Measurements from ENCODE around the gene SPIN1. TPM values are rescaled to one million over a fixed set of nuclear protein-coding genes. Genes with fewer than 3 reads are reported as not detected.

The SPIN1 gene
- total and polyA plus RNA-seq, 2 donors (not counting 3 experiments of a cell fraction or from before 2014, with no cell fraction given), result 38.1 to 56.8 TPM

- H2AFZ ChIP-seq (ENCODE audit: low read depth, low read length), result no peak overlapping the region
- H3K27ac ChIP-seq (ENCODE audit: insufficient read depth, low read depth, low read length), result no peak overlapping the region
- no peaks in the 10 kb centered on the region for H3K36me3 ChIP-seq (ENCODE audit: control insufficient read depth in 2 of 2, extremely low read depth in 1 of 2, insufficient read depth in 2 of 2, low read length in 2 of 2)
- no peak for TF ChIP-seq MYC (IDR thresholded peaks at IDR 0.05; ENCODE audit: low read depth, low read length)
- TF ChIP-seq POLR2A (IDR thresholded peaks at IDR 0.05; ENCODE audit: low read depth, low read length), result no peak
- no peak for TF ChIP-seq CTCF (IDR thresholded peaks at IDR 0.05; ENCODE audit: extremely low read depth in 1 of 2, insufficient read depth in 1 of 2, low read depth in 1 of 2, low read length in 2 of 2)
- no peak for TF ChIP-seq POLR2AphosphoS5 (IDR thresholded peaks at IDR 0.05; ENCODE audit: insufficient read depth, low read depth, low read length)
- TF ChIP-seq EZH2 (IDR thresholded peaks at IDR 0.05; ENCODE audit: borderline replicate concordance, low read depth, low read length, severe bottlenecking), result no peak
- no peak for TF ChIP-seq JUN (IDR thresholded peaks at IDR 0.05; ENCODE audit: borderline replicate concordance, insufficient read depth, insufficient read length, low read depth)
- no peak for TF ChIP-seq MAX (IDR thresholded peaks at IDR 0.05; ENCODE audit: insufficient read depth, insufficient read length)
- ChIA-PET POLR2A (no interaction called here), CTCF (no interaction called here)
- dilution Hi-C loops (cut with MboI; ENCODE audit: extremely low pct_ligation_motif_present, low sequenced_read_pairs) (no loop called here), intact Hi-C loops (cut with micrococcal nuclease) (no loop called here)
- no peak overlapping the region for H3K4me3 ChIP-seq (replicated peaks in 1 of 3; ENCODE audit: insufficient read depth in 1 of 3, low read depth in 1 of 3, low read length in 3 of 3)
- H3K27me3 ChIP-seq (ENCODE audit: control insufficient read depth in 2 of 2, insufficient read depth in 2 of 2, low read length in 2 of 2), result no peaks in the 10 kb centered on the region
- H3K4me1 ChIP-seq (ENCODE audit: control insufficient read depth, extremely low read depth, insufficient read depth, low read length), result no peaks in the 10 kb centered on the region
- no peaks in the 10 kb centered on the region for H4K20me1 ChIP-seq (replicated peaks; ENCODE audit: control insufficient read depth, extremely low read depth, insufficient read depth, low read length)
- no peak overlapping the region for H3K9ac ChIP-seq (replicated peaks; ENCODE audit: extremely low read depth, insufficient read depth, low read length)
- peaks cover 69% of the 10 kb centered on the region for H3K79me2 ChIP-seq (ENCODE audit: control insufficient read depth, insufficient read depth, low read length)
- no peaks in the 10 kb centered on the region for H3K9me1 ChIP-seq (replicated peaks; ENCODE audit: control insufficient read depth, extremely low read depth, insufficient read depth, low read length)
- no TSS peak for BruUV-seq (replicated peaks)
- H3K9me3 ChIP-seq (replicated peaks; ENCODE audit: control insufficient read depth, insufficient read depth, low read length), result peaks cover 3% of the 10 kb centered on the region
- H3K4me2 ChIP-seq (ENCODE audit: insufficient read depth, low read length), result no peak overlapping the region
- DNase-seq (ENCODE audit: low read depth, low spot score) (no peak), FAIRE-seq (no peak)
Observed at GRCh38 chr9:88418025-88418424, 29.8 kb downstream of the SPIN1 start.
